Mammary microvascular endothelial cell (primary cell): ENCODE data around the gene FBXO17. TPM values are rescaled to one million over a fixed set of nuclear protein-coding genes. Genes with fewer than 3 reads are reported as not detected.

ENCODE experiments used
- total RNA-seq: library from RNA; depleted of rRNA; stranded (reverse); fragments of >200 nt; gene quantifications from 2 replicates; pipeline ENCODE4 v1.2.3, GENCODE V29; 2015

FBXO17 gene
- total RNA-seq: 2.1 and 6.5 TPM in 2 replicates

GRCh38 chr19:38975214-38975860 is at the start of gene FBXO17:
FBXO17 (minus strand) TSS chr19:38975742; CDS start chr19:38950319, 25,423 bp downstream.

GRCh38 chr19:38930776-38931520 is 44.6 kb downstream of the FBXO17 start, which contains the start of gene MRPS12:
MRPS12 (plus strand) TSS chr19:38930944; CDS start chr19:38931295, 351 bp downstream.

GRCh38 chr19:38929929-38930775 is 45.4 kb downstream of the FBXO17 start, which contains the start of gene SARS2:
SARS2 (minus strand) TSS chr19:38930763; CDS start chr19:38930736, 27 bp downstream.

GRCh38 chr19:38899447-38900201 is 75.9 kb downstream of the FBXO17 start, which contains the start of the genes NFKBIB and SIRT2:
NFKBIB (plus strand) TSS chr19:38899969; CDS start chr19:38900033, 64 bp downstream.
SIRT2 (minus strand) TSS chr19:38899618; CDS start chr19:38899521, 97 bp downstream.

Other genes with a start within 250 kb of the FBXO17 start
- not detected in 2 replicates for gene CAPN12, start 231.3 kb downstream of the FBXO17 start, total RNA-seq
- gene LGALS7, start 202.2 kb downstream of the FBXO17 start, total RNA-seq: not detected in 2 replicates
- gene LGALS7B, start 186.5 kb downstream of the FBXO17 start, total RNA-seq: not detected in 2 replicates
- not detected in 2 replicates for gene LGALS4, start 162.8 kb downstream of the FBXO17 start, total RNA-seq
- 39.7 and 53.8 TPM in 2 replicates for gene ECH1, start 143.9 kb downstream of the FBXO17 start, total RNA-seq
- gene HNRNPL, start 125.8 kb downstream of the FBXO17 start, total RNA-seq: 212 and 264 TPM in 2 replicates
- 7.8 and 8.3 TPM in 2 replicates for gene RINL, start 97.5 kb downstream of the FBXO17 start, total RNA-seq
- 81.7 and 86.8 TPM in 2 replicates for gene SIRT2, start 76.1 kb downstream of the FBXO17 start, total RNA-seq
- 25.8 and 26.2 TPM in 2 replicates for gene NFKBIB, start 75.8 kb downstream of the FBXO17 start, total RNA-seq
- gene CCER2, start 63.6 kb downstream of the FBXO17 start, total RNA-seq: not detected in 2 replicates
- 23.8 and 27.8 TPM in 2 replicates for gene SARS2, start 45.0 kb downstream of the FBXO17 start, total RNA-seq
- gene MRPS12, start 44.8 kb downstream of the FBXO17 start, total RNA-seq: 65.5 and 68.4 TPM in 2 replicates
- 0.34 and 2.7 TPM in 2 replicates for gene FBXO27, start 56.8 kb upstream of the FBXO17 start, total RNA-seq
- 0.10 and 0.33 TPM in 2 replicates for gene ACP7, start 108.6 kb upstream of the FBXO17 start, total RNA-seq
- 10.0 and 16.9 TPM in 2 replicates for gene PAK4, start 150.0 kb upstream of the FBXO17 start, total RNA-seq
- 0.15 TPM in 1 of 2 replicates, not detected in the other for gene NCCRP1, start 221.2 kb upstream of the FBXO17 start, total RNA-seq
- gene SYCN, start 228.5 kb upstream of the FBXO17 start, total RNA-seq: not detected in 2 replicates